NCI-H2107 (cell line): ENCODE measurements around the gene LYZL4.

Experiments used
- DNase-seq: peaks from one replicate; lab custom pipeline; 2025; lab: John Stamatoyannopoulos, UW

The LYZL4 gene

DNA sequence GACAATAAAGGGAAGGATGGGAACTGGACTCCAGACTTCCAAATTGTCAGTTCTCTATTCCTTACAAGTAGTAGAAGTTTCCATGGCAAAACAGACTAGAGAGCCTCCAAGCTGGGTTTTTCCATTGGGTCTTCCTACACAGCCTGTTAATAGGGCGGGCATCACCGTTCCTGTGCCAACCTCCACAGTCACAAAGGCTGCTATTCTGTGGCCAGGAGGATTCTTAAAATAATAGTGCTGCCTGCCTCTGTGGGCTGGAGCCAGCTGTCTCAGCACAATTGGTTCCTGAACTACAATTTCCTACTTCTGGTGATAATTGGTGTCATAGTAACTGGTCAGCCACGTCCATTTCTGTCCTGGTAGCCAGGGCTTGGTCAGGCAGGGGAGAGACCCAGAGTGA, 38.6 kb downstream of the LYZL4 start:
- DNase-seq = no peak

DNA sequence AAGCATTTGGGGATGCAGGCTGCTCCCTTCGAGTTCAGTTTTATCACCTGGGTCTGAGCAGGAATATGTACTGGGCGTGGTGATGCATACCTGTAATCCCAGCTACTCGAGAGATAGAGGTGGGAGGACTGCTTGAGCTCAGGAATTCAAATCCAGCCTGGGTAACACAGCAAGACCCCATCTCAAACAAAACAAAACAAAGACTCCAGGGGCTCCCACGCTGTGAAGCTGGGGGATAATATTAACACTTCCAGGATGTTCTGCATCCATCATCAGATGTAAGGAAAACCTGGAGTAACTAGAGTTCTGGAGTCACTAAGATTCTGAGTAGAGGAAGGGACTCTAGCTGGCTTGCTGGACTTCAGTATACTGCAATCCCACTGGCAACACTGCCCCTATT, 40.6 kb downstream of the LYZL4 start:
- no peak for DNase-seq

DNA sequence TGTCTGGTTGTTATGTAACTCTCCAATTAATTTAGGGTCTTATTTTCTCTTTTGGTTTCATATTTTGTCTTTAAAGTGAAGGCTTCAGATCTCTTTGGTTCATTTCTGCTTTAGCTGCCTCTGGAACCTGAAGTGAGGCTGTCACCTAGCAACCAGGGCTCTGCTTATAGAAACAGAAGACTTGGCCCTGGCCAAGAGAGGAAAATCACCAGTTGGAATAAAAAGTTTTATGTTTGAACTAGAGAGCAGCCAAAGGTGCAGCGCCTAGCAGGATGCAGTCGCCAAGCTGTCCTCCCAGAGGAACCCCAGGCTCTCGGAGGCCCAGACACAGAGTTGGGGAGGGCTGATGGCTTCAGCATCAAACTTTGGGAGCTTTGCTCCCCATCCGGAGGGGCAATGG, 41.1 kb downstream of the LYZL4 start:
- no peak for DNase-seq

DNA sequence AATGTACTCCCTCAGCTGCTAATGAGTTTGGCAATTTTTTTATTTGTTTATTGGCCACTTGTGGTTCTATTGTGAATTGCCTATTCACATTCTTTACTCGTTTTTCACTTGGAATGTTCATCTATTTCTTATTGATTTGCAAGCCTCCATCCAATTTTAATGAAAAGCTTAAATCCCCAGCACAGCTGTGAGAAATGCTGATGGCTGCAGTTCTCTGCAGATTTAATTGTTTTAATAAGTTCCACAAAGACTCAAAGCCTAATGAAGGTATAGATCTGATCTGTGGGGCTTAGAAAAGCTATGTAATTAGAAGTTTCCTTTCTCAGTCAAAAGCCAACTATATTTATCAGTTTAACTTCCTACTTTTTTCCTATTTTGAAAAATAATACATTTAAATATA, 41.5 kb downstream of the LYZL4 start:
- DNase-seq = no peak

DNA sequence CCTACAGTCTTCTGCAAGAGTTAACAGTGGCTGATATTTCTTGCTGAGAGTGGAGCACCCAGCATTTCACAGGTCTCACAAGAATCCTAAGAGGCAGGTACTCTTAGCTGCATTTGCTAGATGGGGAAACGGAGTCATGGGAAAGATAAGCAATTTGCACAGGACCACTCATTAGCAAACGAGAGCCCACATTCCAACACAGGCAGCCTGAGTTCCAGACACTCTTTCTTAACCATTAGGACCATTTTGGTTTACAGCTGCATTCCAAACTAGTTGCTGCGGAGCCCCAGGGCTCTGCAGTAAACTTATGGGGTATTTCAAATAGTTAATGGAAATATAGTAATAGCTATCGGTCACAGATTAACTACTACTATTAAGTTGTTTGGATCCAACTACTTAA, 42.5 kb downstream of the LYZL4 start:
- no peak for DNase-seq

DNA sequence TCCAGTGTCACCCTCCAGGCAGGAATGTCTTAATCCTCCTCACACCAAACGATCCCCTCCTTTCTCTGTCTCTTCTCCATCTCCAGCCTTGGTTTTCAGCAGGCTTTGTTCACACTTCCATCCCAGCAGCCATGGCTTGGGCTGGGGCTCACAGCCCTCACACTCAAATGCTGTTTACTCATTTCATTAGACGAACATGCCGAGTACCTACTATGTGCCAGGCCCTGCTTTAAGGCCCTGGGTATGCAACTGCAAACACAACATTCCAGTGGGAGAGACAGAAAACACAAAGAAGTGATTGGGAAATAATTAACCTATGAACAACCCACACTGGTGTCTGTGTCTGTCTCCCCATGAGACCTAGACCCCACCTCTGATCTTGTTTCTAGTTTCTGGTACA, 43.9 kb downstream of the LYZL4 start:
- no peak for DNase-seq

DNA sequence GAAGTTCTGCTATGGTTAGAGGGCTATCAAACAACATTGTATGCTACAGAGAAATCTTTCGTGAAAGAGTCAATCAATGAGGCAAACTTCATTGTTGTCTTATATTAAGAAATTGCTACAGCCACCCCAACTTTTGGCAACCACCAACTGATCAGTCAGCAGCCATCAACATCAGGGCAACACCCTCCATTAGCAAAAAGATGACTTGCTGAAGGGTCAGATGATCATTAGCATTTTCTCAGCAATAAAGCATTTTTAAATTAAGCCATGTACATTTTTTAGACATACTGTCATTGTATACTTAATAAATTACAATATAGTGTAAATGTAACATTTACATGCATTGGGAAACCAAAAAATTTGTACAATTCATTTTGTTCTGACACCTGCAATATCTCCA, 53.1 kb downstream of the LYZL4 start:
- DNase-seq = no peak

DNA sequence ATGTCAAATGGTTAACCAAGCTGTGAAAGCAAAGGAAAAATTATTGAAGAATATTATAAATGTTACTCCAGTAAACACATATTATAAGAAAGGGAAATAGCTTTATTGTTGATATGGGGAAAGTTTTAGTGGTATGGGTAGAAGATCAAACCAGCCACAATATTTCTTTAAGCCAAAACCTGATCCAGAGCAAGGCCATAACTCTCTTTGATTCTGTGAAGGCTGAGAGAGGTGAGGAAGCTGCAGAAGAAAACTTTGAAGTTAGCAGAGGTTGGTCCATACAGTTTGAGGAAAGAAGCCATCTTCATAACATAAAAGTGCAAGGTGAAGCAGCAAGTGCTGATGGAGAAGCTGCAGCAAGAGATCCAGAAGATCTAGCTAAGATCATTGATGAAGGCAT, 54.8 kb downstream of the LYZL4 start:
- DNase-seq = no peak

DNA sequence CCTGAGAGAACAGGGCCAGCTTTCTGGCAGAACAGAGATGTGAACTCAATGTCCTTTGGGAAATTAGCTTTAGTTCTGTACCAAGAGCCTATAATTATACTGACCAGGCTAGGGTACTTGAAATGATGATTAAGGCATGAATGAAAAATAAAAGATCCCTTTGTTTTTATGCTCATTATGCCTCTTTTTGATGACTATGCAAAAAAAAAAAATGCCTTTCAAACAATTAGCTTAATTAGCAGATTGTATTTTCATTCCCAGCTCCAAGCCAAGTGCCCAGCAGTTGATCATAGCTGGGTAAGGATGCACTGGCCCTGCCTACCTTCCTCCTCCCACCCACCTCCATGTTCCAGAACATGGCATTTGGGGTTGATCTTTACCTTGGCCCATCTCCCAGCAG, 56.8 kb downstream of the LYZL4 start:
- no peak for DNase-seq

DNA sequence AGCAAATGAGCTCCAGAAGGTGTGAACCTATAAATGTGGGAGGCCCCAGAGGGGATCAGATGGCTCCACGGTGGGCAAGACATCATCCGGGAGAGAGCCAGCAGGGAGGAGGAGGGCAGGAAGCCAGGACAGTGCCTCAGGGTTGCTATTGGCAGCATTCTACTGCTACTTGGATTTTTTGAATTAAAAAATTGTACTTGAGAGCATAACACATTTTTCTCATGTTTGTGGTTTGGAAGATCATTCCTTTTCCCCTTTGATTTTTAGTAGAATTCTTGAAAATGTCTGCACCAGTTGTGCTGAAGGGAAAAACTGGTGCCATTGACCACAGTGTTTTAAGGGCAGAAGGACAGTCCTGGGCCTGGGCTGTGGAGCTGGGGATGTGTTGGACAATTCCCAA, 59.2 kb downstream of the LYZL4 start:
- DNase-seq = no peak

DNA sequence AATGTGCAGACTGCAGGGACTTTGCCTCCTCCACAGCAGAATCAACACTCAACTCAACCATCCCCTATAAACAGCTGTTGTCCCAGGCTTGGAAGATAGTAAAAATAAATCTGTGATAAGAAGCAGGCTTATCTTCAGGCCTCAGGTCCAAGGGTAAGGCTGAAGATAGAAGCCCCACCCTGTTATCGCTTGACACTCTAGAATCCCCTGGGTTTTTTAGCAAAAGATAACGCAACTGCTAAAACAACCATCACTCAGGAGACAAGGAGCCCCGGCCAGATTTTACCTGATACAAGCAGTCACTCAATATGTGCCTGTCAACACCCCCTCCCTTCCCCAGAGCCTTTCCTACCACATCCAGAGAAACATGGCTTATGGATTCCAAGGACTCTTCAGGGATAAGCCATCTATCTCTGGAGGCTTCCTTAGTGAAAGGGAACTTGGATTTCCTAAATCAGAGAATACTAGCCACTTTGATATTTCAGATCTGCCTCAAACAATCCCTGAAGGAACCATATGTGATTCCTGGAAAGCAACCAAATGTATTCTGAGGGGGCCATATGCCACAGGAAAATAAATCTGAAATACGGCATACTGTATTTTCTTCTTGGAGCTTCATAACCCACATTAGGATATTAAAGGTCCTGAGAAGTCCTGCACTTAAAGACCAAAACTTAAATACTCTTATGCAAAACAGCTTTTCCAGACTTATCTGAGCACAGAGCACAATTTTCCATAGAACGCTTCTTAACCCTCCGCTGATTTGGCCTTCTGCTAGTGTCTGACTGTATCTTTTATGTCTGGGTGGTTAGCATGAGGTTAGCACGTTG, 60.4 kb downstream of the LYZL4 start:
- no peak for DNase-seq

DNA sequence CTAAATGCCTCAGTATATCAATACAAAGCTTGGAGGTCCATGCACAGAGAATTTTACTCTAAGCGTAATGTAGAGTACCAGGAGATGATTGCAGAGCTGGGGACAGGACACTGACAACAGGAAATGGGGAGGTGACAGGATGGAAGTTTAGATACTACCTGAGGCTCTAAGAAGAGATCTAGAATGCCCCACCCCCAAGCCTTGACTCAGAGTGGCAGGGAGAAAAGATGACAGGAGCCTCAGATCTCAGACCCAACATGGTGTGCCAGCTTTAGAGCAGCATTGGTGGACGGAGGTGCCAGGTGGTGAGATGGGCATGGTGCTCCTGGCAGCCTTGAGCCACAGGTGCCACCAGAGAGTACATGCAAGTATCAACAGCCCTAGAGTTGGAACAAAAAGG, 62.5 kb downstream of the LYZL4 start:
- no peak for DNase-seq
